HCT116 (cell line): ENCODE results near the gene EMX1. TPM values are rescaled to one million over a fixed set of nuclear protein-coding genes. Genes with fewer than 3 reads are reported as not detected.

Experiments used
- ATAC-seq: fragments of 200-7000 bp; cut with Tn5 transposase; 2 replicates; pipeline ENCODE4 v1.9.1; 2020; ENCODE audit warnings: mild to moderate bottlenecking, moderate library complexity
- BruUV-seq: library from RNA; stranded (reverse); fragments of 400-500 nt; replicated peaks from 2 replicates; lab custom pipeline; 2021; lab: Mats Ljungman, UMichigan
- CTCF ChIA-PET: fragments of 300-600 bp; sonication (Branson Sonifier 250); formaldehyde crosslinking; loops from one replicate; lab custom pipeline; 2021; ENCODE audit warnings: antibody characterized with exemption; lab: Charles Lee
- POLR2A ChIA-PET: fragments of 300-600, 350-600 bp; sonication (Branson Sonifier 250); formaldehyde crosslinking; loops from one replicate; lab custom pipeline; 2021; ENCODE audit warnings: antibody characterized with exemption; lab: Charles Lee
- RAD21 ChIA-PET, 2 experiments: fragments of 300-600 bp; sonication (Branson Sonifier 250); formaldehyde crosslinking; loops; one replicate each; lab custom pipeline; 2023; ENCODE audit warnings: low total read pairs in 2 of 2; ENCODE audit not compliant: uncharacterized antibody in 2 of 2, unreplicated experiment in 2 of 2, low non-redundant PET in 1 of 2; lab: Charles Lee
- DNase-seq: peaks from one replicate; pipeline ENCODE4 v3.0.0-alpha.2; 2010; ENCODE audit warnings: low read depth, low spot score
- H2AFZ ChIP-seq: fragments of 200-600 bp; shearing (Covaris generic), sonication (generic); 2 replicates; pipeline ENCODE4 v1.6.1; 2017; ENCODE audit warnings: low read depth, mixed run types, mixed read lengths, antibody characterized with exemption, low read length; ENCODE audit not compliant: poor library complexity, severe bottlenecking
- H3K27ac ChIP-seq: 2 replicates; pipeline ENCODE4 v1.5.1; 2012; ENCODE audit warnings: low read depth, low read length
- H3K27me3 ChIP-seq: fragments of 200-600 bp; sonication (generic); 2 replicates; pipeline ENCODE4 v1.6.1; 2016; ENCODE audit warnings: mixed run types, low read length, mixed read lengths; ENCODE audit not compliant: insufficient read depth
- H3K36me3 ChIP-seq, 2 experiments: fragments of 200-500 bp in 1 of 2; fragments of 200-600 bp in 1 of 2; sonication (Bioruptor generic) in 1 of 2; sonication (generic) in 1 of 2; 2 replicates each; pipeline versions ENCODE4 v1.5.1 to v1.6.1; 2014 to 2016; ENCODE audit warnings: low read length in 2 of 2, inconsistent platforms in 1 of 2, mixed read lengths in 1 of 2, mixed run types in 1 of 2; ENCODE audit not compliant: insufficient read depth in 2 of 2, control insufficient read depth in 1 of 2
- H3K4me1 ChIP-seq, 2 experiments: fragments of 200-600 bp in 1 of 2; sonication (generic) in 1 of 2; 2 replicates each; pipeline versions ENCODE4 v1.5.1 to v1.6.1; 2012 to 2017; ENCODE audit warnings: low read length in 2 of 2, inconsistent platforms in 1 of 2, mild to moderate bottlenecking in 1 of 2, mixed read lengths in 1 of 2, mixed run types in 1 of 2, moderate library complexity in 1 of 2; ENCODE audit not compliant: insufficient read depth in 2 of 2, control insufficient read depth in 1 of 2
- H3K4me2 ChIP-seq: fragments of 200-600 bp; sonication (generic); 2 replicates; pipeline ENCODE4 v1.6.1; 2017; ENCODE audit warnings: mixed run types, low read length, mixed read lengths
- H3K4me3 ChIP-seq, 2 experiments: fragments of 200-600 bp in 1 of 2; sonication (generic) in 1 of 2; replicated peaks in 1 of 2; 2 replicates each; pipeline ENCODE4 v1.5.1; 2011 to 2016; ENCODE audit warnings: low read length in 2 of 2, control low read depth in 1 of 2, low read depth in 1 of 2, mild to moderate bottlenecking in 1 of 2, mixed read lengths in 1 of 2, mixed run types in 1 of 2
- H3K79me2 ChIP-seq: fragments of 200-600 bp; sonication (generic); 2 replicates; pipeline ENCODE4 v1.6.1; 2017; ENCODE audit warnings: mild to moderate bottlenecking, mixed run types, low read length, moderate library complexity, mixed read lengths; ENCODE audit not compliant: insufficient read depth
- H3K9ac ChIP-seq: fragments of 200-600 bp; sonication (generic); 2 replicates; pipeline ENCODE4 v1.6.1; 2016; ENCODE audit warnings: low read length, mixed read lengths
- H3K9me2 ChIP-seq: fragments of 200-600 bp; sonication (generic), shearing (Covaris generic); 2 replicates; pipeline ENCODE4 v1.6.1; 2017; ENCODE audit warnings: mixed run types, mild to moderate bottlenecking, moderate library complexity; ENCODE audit not compliant: insufficient read depth
- H3K9me3 ChIP-seq, 2 experiments: fragments of 200-500 bp in 1 of 2; fragments of 200-600 bp in 1 of 2; sonication (Bioruptor generic) in 1 of 2; sonication (generic) in 1 of 2; 2 replicates each; pipeline ENCODE4 v1.6.1; 2014 to 2017; ENCODE audit warnings: low read length in 2 of 2, mixed read lengths in 2 of 2, inconsistent platforms in 1 of 2, low read depth in 1 of 2, mild to moderate bottlenecking in 1 of 2, mixed run types in 1 of 2, moderate library complexity in 1 of 2; ENCODE audit not compliant: control insufficient read depth in 1 of 2, insufficient read depth in 1 of 2
- H4K20me1 ChIP-seq: fragments of 200-600 bp; sonication (generic), shearing (Covaris generic); 2 replicates; pipeline ENCODE4 v1.6.1; 2017; ENCODE audit warnings: mixed run types, mild to moderate bottlenecking, moderate library complexity; ENCODE audit not compliant: insufficient read depth
- CBX3 ChIP-seq: IDR thresholded peaks from 2 replicates; pipeline ENCODE4 v1.6.1; 2012; ENCODE audit warnings: low read depth
- CEBPB ChIP-seq: IDR thresholded peaks from 2 replicates; pipeline ENCODE4 v1.6.1; 2012; ENCODE audit warnings: low read depth
- CTCF ChIP-seq, 3 experiments: fragments of 200-600 bp in 1 of 3; sonication (generic) in 1 of 3; IDR thresholded peaks in 2 of 3; conservative IDR thresholded peaks in 1 of 3; 2 replicates each; pipeline ENCODE4 v1.5.1; 2012 to 2017; ENCODE audit warnings: low read depth in 2 of 3, low read length in 2 of 3, antibody characterized with exemption in 1 of 3, borderline replicate concordance in 1 of 3, control low read depth in 1 of 3, mild to moderate bottlenecking in 1 of 3, mixed read lengths in 1 of 3, mixed run types in 1 of 3, moderate library complexity in 1 of 3; ENCODE audit not compliant: insufficient read depth in 1 of 3
- EZH2 ChIP-seq: fragments of 200-600 bp; sonication (generic); IDR thresholded peaks from 2 replicates; pipeline ENCODE4 v1.6.1; 2017; ENCODE audit warnings: antibody characterized with exemption, mixed run types
- EZH2phosphoT487 ChIP-seq: fragments of 200-600 bp; IDR thresholded peaks from 2 replicates; pipeline ENCODE4 v1.6.1; 2018; ENCODE audit warnings: antibody characterized with exemption, borderline replicate concordance
- FOSL1 ChIP-seq: IDR thresholded peaks from 2 replicates; pipeline ENCODE4 v1.6.1; 2012; ENCODE audit warnings: low read depth
- JUND ChIP-seq: IDR thresholded peaks from 2 replicates; pipeline ENCODE4 v1.6.1; 2012
- POLR2AphosphoS5 ChIP-seq: IDR thresholded peaks from 2 replicates; pipeline ENCODE4 v1.6.1; 2011; ENCODE audit warnings: mild to moderate bottlenecking, low read depth, low read length, moderate library complexity
- SIN3A ChIP-seq: IDR thresholded peaks from 2 replicates; pipeline ENCODE4 v1.6.1; 2012; ENCODE audit warnings: low read depth
- SRF ChIP-seq: IDR thresholded peaks from 2 replicates; pipeline ENCODE4 v1.6.1; 2012; ENCODE audit warnings: low read depth
- TCF7L2 ChIP-seq: IDR thresholded peaks from 2 replicates; pipeline ENCODE4 v1.7.0; 2011; ENCODE audit warnings: borderline replicate concordance, inconsistent platforms; ENCODE audit not compliant: insufficient read depth, insufficient read length; ENCODE audit errors: extremely low read depth
- ZBTB33 ChIP-seq: IDR thresholded peaks from 2 replicates; pipeline ENCODE4 v1.6.1; 2011; ENCODE audit warnings: mild to moderate bottlenecking, low read length, moderate library complexity; ENCODE audit not compliant: insufficient replicate concordance; ENCODE audit errors: extremely low read depth
- ZFX ChIP-seq: fragments of 450-650 bp; IDR thresholded peaks from 2 replicates; pipeline ENCODE4 v1.6.1; 2017
- intact Hi-C: fragments of 100-400 bp; cut with micrococcal nuclease; formaldehyde crosslinking; loops from 2 replicates; pipeline ENCODE4 v1.10.0; 2022
- total RNA-seq: library from RNA; stranded (reverse); gene quantifications from one replicate; pipeline ENCODE4 v1.2.1, GENCODE V29; 2021; ENCODE audit not compliant: unreplicated experiment

EMX1 gene
- total RNA-seq, 1 experiment from 2014 or later: 3.1 TPM

GRCh38 chr2:72920318-72921087, 3.2 kb downstream of the EMX1 start:
- ATAC-seq (no peak), DNase-seq (no peak)
- Histone ChIP-seq H3K27me3 (no peaks in the 10 kb centered on the region), H3K79me2 (no peaks in the 10 kb centered on the region), H2AFZ (no peak overlapping the region), H3K4me3 (no peak overlapping the region), H3K4me2 (no peak overlapping the region), H3K27ac (no peak overlapping the region), H3K9ac (no peak overlapping the region), H3K36me3 (no peaks in the 10 kb centered on the region), H4K20me1 (no peaks in the 10 kb centered on the region), H3K9me2 (no peaks in the 10 kb centered on the region), H3K9me3 (no peaks in the 10 kb centered on the region), H3K4me1 (peaks cover 7 to 22% of the 10 kb centered on the region in 2 experiments; a peak in 3 of 4 replicates)
- CTCF ChIA-PET: no interaction called here
- no TSS peak for BruUV-seq
- POLR2A ChIA-PET: no interaction called here
- intact Hi-C loops: no loop called here
- TF ChIP-seq CEBPB (no peak), CBX3 (no peak), ZBTB33 (no peak)
- RAD21 ChIA-PET: no interaction called here

DNA sequence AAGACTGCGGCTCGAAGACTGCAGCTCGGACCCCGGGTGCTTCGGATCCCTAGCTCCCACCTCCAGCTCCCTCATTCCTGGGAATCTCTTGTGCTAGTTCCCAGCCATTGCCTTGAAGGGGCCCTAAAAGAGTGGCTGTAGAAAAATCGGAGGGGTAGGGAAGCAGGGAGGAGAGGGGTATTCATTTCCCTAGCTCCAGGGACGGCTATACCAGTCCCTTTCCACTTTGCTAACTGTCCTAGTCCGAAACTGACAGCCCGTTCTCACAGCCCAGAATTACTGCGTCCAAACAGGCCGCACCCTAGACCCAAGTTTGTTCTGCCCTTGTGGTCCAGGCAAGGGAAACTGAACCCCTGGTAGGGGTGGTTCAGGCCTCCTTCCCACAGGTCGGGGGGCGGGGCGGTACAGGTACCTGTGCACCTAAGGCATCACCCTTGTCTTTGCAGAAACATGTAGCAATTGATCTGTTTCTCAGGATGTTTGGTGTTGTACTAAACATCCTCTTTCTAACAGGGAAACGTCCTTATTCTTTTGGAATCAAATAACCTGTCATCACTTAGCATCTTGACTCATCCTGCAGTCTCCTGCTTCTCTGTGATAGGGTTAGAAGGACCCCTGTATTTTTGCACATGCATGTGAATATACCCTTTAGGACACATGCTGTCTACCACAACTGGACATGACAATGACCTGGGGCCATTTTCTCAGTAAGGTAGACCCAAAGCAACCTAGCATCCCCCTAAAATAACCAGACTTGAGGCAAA, 4.0 kb downstream of the EMX1 start:
- intact Hi-C loops: no loop called here
- ChIA-PET CTCF (no interaction called here), RAD21 (no interaction called here), POLR2A (no interaction called here)
- Histone ChIP-seq H3K4me3 (no peak overlapping the region), H3K79me2 (no peaks in the 10 kb centered on the region), H3K4me1 (peaks cover 6 to 14% of the 10 kb centered on the region in 2 experiments; a peak in 3 of 4 replicates), H3K9me2 (no peaks in the 10 kb centered on the region), H3K9me3 (no peaks in the 10 kb centered on the region), H3K27me3 (no peaks in the 10 kb centered on the region), H3K4me2 (no peak overlapping the region), H2AFZ (no peak overlapping the region), H3K36me3 (no peaks in the 10 kb centered on the region), H4K20me1 (no peaks in the 10 kb centered on the region), H3K27ac (no peak overlapping the region), H3K9ac (no peak overlapping the region)
- ATAC-seq (no peak), DNase-seq (no peak)
- no TSS peak for BruUV-seq
- no peak for TF ChIP-seq CTCF (IDR thresholded peaks at IDR 0.05 in 2 of 3, conservative IDR thresholded peaks at IDR 0.05 in 1 of 3; ENCODE audit: borderline replicate concordance in 1 of 3, insufficient read depth in 1 of 3, low read depth in 2 of 3, low read length in 2 of 3)
- TF ChIP-seq EZH2: no peak
- no peak for TF ChIP-seq CBX3
- no peak for TF ChIP-seq FOSL1
- TF ChIP-seq ZFX: no peak
- TF ChIP-seq SRF: no peak
- no peak for TF ChIP-seq EZH2phosphoT487
- TF ChIP-seq TCF7L2: no peak
- no peak for TF ChIP-seq JUND
- no peak for TF ChIP-seq SIN3A
- TF ChIP-seq POLR2AphosphoS5: no peak
